Astrocyte (in vitro differentiated cells and primary cell): ENCODE data around the gene PDLIM1. TPM values are rescaled to one million over a fixed set of nuclear protein-coding genes. Genes with fewer than 3 reads are reported as not detected.

Experiments used
- DNase-seq: peaks from one replicate; pipeline ENCODE4 v3.0.0-alpha.2; 2010; ENCODE audit warnings: low read depth
- FAIRE-seq: peaks from 2 replicates; lab custom pipeline; 2011; peaks lifted over from hg19 to GRCh38; lab: Jason Lieb, UNC
- H2AFZ ChIP-seq: 2 replicates; pipeline ENCODE4 v1.6.0; 2012; ENCODE audit warnings: low read depth, low read length, inconsistent platforms
- H3K27ac ChIP-seq: 2 replicates; pipeline ENCODE4 v1.5.1; 2011; ENCODE audit warnings: low read depth, low read length, inconsistent platforms
- H3K27me3 ChIP-seq: 2 replicates; pipeline ENCODE4 v1.6.0; 2011; ENCODE audit warnings: low read length, inconsistent platforms; ENCODE audit not compliant: insufficient read depth
- H3K36me3 ChIP-seq: 2 replicates; pipeline ENCODE4 v1.5.1; 2011; ENCODE audit warnings: low read length, inconsistent platforms; ENCODE audit not compliant: insufficient read depth
- H3K4me1 ChIP-seq: 2 replicates; pipeline ENCODE4 v1.5.1; 2011; ENCODE audit warnings: low read length, inconsistent platforms; ENCODE audit not compliant: insufficient read depth
- H3K4me2 ChIP-seq: 2 replicates; pipeline ENCODE4 v1.6.0; 2012; ENCODE audit warnings: low read length, inconsistent platforms
- H3K4me3 ChIP-seq: 2 replicates; pipeline ENCODE4 v1.5.1; 2011; ENCODE audit warnings: low read depth, mild to moderate bottlenecking, low read length, inconsistent platforms; ENCODE audit not compliant: insufficient read depth
- H3K79me2 ChIP-seq: 2 replicates; pipeline ENCODE4 v1.6.0; 2012; ENCODE audit warnings: mild to moderate bottlenecking, low read length, inconsistent platforms; ENCODE audit not compliant: insufficient read depth
- H3K9ac ChIP-seq: 2 replicates; pipeline ENCODE4 v1.6.0; 2012; ENCODE audit warnings: mild to moderate bottlenecking, low read length, inconsistent platforms
- H3K9me3 ChIP-seq: 2 replicates; pipeline ENCODE4 v1.5.1; 2012; ENCODE audit warnings: low read depth, mild to moderate bottlenecking, low read length, inconsistent platforms; ENCODE audit not compliant: insufficient read depth
- H4K20me1 ChIP-seq: 2 replicates; pipeline ENCODE4 v1.6.0; 2012; ENCODE audit warnings: low read length, inconsistent platforms; ENCODE audit not compliant: insufficient read depth
- H3K27ac Mint-ChIP-seq: one replicate; pipeline ENCODE4 v1.8.0; 2021; ENCODE audit warnings: mild to moderate bottlenecking, mixed read lengths; ENCODE audit not compliant: unreplicated experiment
- H3K27me3 Mint-ChIP-seq: one replicate; pipeline ENCODE4 v1.8.0; 2021; ENCODE audit warnings: low read depth, mixed read lengths; ENCODE audit not compliant: unreplicated experiment
- H3K36me3 Mint-ChIP-seq: one replicate; pipeline ENCODE4 v1.8.0; 2021; ENCODE audit warnings: low read depth, mixed read lengths; ENCODE audit not compliant: unreplicated experiment
- H3K4me1 Mint-ChIP-seq: one replicate; pipeline ENCODE4 v1.8.0; 2021; ENCODE audit warnings: low read depth, mixed read lengths; ENCODE audit not compliant: unreplicated experiment
- H3K4me3 Mint-ChIP-seq: one replicate; pipeline ENCODE4 v1.8.0; 2021; ENCODE audit warnings: mild to moderate bottlenecking, moderate library complexity, mixed read lengths; ENCODE audit not compliant: unreplicated experiment
- H3K9me3 Mint-ChIP-seq: one replicate; pipeline ENCODE4 v1.8.0; 2021; ENCODE audit warnings: mild to moderate bottlenecking, mixed read lengths; ENCODE audit not compliant: unreplicated experiment
- EZH2 ChIP-seq: IDR thresholded peaks from 2 replicates; pipeline ENCODE4 v1.6.1; 2012; ENCODE audit warnings: mild to moderate bottlenecking, low read length, inconsistent platforms; ENCODE audit not compliant: insufficient read depth
- total RNA-seq: library from RNA; stranded (reverse); gene quantifications from 2 replicates; pipeline ENCODE4 v1.2.1, GENCODE V29; 2021
- TF ChIP-seq, protein P1 (sequence below): IDR thresholded peaks from 2 replicates; pipeline ENCODE4 v1.5.1; 2011; ENCODE audit warnings: low read depth, mild to moderate bottlenecking, inconsistent platforms, low read length, moderate library complexity; ENCODE audit not compliant: insufficient read depth

PDLIM1 gene
- total RNA-seq, 1 donor from 2014 or later = 320 TPM

DNA sequence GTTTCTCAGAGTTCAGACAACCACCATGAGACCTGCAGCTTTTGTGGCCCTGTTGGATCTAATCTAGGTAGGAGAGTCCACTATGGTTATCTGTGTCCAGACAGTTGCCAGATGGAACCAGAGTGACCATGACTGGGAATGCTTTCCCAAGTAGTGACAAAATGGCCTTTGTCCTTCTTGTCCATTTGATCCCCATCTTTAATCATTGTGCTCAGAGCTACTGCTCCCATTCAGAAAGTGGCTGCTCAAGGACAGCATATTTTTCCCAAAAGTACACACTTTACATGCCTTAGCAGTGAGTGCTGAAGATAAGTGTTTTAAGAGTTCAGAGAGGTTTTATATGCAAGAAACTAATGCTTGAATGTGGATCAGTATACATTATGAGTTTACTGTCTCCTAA, 102.2 kb downstream of the PDLIM1 start:
- DNase-seq = no peak

GRCh38 chr10:95187617-95188016, 103.2 kb downstream of the PDLIM1 start:
- DNase-seq (no peak), FAIRE-seq (no peak)
- Mint-ChIP-seq H3K27ac (no peak overlapping the region), H3K4me1 (peaks cover 3% of the 10 kb centered on the region), H3K4me3 (no peak overlapping the region), H3K27me3 (no peaks in the 10 kb centered on the region), H3K36me3 (no peaks in the 10 kb centered on the region), H3K9me3 (no peaks in the 10 kb centered on the region)
- Histone ChIP-seq H2AFZ (no peak overlapping the region), H3K4me3 (no peak overlapping the region), H3K9ac (no peak overlapping the region), H3K4me2 (no peak overlapping the region), H3K27ac (no peak overlapping the region), H3K36me3 (no peaks in the 10 kb centered on the region), H3K9me3 (no peaks in the 10 kb centered on the region), H4K20me1 (no peaks in the 10 kb centered on the region), H3K4me1 (no peaks in the 10 kb centered on the region), H3K27me3 (no peaks in the 10 kb centered on the region), H3K79me2 (no peaks in the 10 kb centered on the region)
- TF ChIP-seq, protein P1, sequence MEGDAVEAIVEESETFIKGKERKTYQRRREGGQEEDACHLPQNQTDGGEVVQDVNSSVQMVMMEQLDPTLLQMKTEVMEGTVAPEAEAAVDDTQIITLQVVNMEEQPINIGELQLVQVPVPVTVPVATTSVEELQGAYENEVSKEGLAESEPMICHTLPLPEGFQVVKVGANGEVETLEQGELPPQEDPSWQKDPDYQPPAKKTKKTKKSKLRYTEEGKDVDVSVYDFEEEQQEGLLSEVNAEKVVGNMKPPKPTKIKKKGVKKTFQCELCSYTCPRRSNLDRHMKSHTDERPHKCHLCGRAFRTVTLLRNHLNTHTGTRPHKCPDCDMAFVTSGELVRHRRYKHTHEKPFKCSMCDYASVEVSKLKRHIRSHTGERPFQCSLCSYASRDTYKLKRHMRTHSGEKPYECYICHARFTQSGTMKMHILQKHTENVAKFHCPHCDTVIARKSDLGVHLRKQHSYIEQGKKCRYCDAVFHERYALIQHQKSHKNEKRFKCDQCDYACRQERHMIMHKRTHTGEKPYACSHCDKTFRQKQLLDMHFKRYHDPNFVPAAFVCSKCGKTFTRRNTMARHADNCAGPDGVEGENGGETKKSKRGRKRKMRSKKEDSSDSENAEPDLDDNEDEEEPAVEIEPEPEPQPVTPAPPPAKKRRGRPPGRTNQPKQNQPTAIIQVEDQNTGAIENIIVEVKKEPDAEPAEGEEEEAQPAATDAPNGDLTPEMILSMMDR = no peak
- TF ChIP-seq EZH2 = no peak

More for the DNA sequence above, 102.2 kb downstream of the PDLIM1 start:
- Histone ChIP-seq H3K27ac (no peak overlapping the region), H3K4me2 (no peak overlapping the region), H3K79me2 (no peaks in the 10 kb centered on the region), H2AFZ (no peak overlapping the region), H3K27me3 (no peaks in the 10 kb centered on the region), H3K4me1 (no peaks in the 10 kb centered on the region), H3K9ac (no peak overlapping the region), H4K20me1 (no peaks in the 10 kb centered on the region), H3K36me3 (no peaks in the 10 kb centered on the region), H3K9me3 (no peaks in the 10 kb centered on the region), H3K4me3 (no peak overlapping the region)
- Mint-ChIP-seq H3K4me3 (no peak overlapping the region), H3K27ac (no peak overlapping the region), H3K27me3 (no peaks in the 10 kb centered on the region), H3K4me1 (peaks cover 2% of the 10 kb centered on the region), H3K9me3 (no peaks in the 10 kb centered on the region), H3K36me3 (no peaks in the 10 kb centered on the region)
- no peak for FAIRE-seq
- TF ChIP-seq, protein P1 = no peak
- TF ChIP-seq EZH2 = no peak

Other genes starting within 250 kb of the PDLIM1 start
- gene CYP2C8, start 221.5 kb downstream of the PDLIM1 start, total RNA-seq = 0.34 and 0.39 TPM in 2 replicates
- gene ACSM6, start 96.8 kb downstream of the PDLIM1 start, total RNA-seq = not detected in 2 replicates